SK-N-MC (cell line): ENCODE results near the gene IMMT.

ENCODE experiments used
- EZH2 ChIP-seq: fragments of 200-600 bp; sonication (generic); IDR thresholded peaks from one replicate; pipeline ENCODE4 v1.6.1; 2017; ENCODE audit warnings: antibody characterized with exemption
- FOXP2 ChIP-seq: optimal IDR thresholded peaks from 2 replicates; pipeline ENCODE3; 2011; ENCODE audit warnings: mild to moderate bottlenecking, moderate library complexity; ENCODE audit not compliant: insufficient read depth; ENCODE audit errors: extremely low read length, control extremely low read depth
- POLR2AphosphoS5 ChIP-seq: IDR thresholded peaks from 2 replicates; pipeline ENCODE4 v1.6.1; 2012; ENCODE audit warnings: mild to moderate bottlenecking, low read depth, low read length, borderline replicate concordance

- TF ChIP-seq EZH2 (no peak), POLR2AphosphoS5 (no peak), FOXP2 (no peak)
Measured at GRCh38 chr2:86223140-86223926, 28.1 kb upstream of the IMMT start.
